HG03095 (cell line): ENCODE measurements around the gene MED9.

Experiments
- ATAC-seq: cut with Tn5 transposase; IDR thresholded peaks from one replicate; pipeline ENCODE4 v1.9.1; 2021; ENCODE audit warnings: moderate library complexity; ENCODE audit not compliant: unreplicated experiment

Gene MED9

DNA sequence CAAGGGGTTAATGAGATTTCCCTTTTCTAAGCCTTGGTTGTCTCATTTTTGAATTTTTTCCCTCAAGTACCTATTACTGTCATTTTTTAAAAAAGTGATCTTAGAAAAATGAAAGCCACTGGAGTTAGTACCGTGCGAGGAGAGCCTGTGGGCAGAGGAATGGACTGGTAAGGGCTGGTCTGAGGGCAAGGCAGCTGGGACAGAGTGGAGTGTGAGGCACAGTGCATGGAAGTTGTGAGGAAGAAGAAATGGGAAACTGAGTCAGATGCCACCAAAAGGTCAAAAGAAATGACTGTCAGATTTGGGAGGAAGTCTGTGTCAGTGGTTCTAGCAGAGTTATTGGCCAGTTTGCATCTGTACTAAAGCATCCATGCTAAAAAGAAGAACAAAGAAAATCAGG, 11.2 kb downstream of the MED9 start:
- no peak for ATAC-seq

DNA sequence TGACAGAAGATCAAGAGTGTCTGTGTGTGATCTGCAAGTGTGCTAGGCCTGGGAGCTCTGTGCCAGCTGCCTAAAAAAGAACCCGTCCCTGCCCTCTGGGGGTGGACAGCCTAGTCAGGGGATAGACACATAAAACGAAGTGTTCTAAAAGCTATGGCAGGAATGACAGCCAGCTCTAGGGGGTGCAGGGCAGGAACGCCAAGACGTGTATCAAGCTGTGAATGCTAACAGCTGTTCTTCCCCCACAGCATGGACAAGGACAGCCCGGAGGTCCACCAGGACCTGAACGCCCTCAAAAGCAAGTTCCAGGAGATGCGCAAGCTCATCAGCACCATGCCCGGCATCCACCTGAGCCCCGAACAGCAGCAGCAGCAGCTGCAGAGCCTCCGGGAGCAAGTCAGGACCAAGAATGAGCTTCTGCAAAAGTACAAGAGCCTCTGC, 14.3 kb downstream of the MED9 start:
- no peak for ATAC-seq

GRCh38 chr17:17491546-17491988, 14.8 kb downstream of the MED9 start:
- no peak for ATAC-seq

- no peak for ATAC-seq
Observed at GRCh38 chr17:17492085-17492484, 15.3 kb downstream of the MED9 start.

- ATAC-seq: no peak
Observed at GRCh38 chr17:17492571-17492970, 15.8 kb downstream of the MED9 start.

DNA sequence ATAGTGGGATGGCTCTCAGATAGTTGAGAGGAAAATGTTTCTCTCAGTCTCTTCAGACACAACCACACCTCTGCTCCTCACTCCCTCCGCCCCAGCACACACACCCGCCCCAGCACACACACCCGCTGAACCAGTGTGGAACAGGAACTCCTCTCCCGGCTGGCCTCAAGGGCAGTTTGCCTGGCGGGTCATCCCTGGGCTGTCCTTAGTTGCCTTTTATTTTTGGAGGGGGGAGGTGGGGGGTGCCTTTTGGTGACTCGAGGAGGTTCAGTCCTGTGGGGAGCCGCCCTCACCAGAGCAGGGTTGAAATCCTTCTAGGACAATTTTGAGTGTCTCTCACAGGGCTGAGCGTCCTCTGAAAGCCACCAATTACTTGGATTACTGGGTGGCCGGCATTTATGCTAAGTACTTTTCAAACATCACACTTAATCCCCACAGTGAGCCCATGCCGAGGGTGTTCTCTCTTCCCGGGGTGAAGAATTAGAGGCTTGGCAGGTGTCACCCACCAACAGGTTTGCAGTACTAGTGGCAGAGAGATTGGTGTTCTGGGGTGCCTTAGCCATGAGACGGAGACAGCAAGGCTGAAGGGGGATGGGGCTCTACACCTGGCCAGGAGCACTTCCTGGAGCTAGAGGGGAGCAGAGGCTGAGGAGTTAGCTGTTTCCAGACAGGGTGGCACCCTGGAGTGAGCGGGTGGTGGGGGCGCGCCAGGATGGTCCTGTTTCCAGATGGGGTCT, 16.6 kb downstream of the MED9 start:
- no peak for ATAC-seq

- ATAC-seq: no peak
Observed at GRCh38 chr17:17493986-17494466, 17.2 kb downstream of the MED9 start.

DNA sequence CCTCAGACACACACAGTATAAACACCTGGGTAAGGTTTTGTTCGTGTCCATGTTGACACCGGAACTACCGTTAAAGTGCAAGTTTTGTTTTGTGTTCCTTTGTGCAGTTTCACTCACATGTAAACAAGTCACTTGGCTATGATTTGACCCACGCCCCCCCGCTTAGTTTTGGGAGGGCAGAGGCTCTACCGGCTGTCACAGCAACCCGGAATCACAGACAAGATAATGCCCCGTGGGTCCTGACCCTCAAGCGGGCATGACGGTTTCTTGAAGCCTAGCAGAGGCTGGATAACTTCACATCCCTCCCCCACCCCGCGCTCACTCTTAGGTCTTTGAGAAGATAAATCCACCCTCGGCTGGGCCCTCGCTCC, 17.7 kb downstream of the MED9 start:
- no peak for ATAC-seq

- ATAC-seq: no peak
Observed at GRCh38 chr17:17494870-17495535, 18.2 kb downstream of the MED9 start.

- ATAC-seq: no peak
Observed at GRCh38 chr17:17495536-17496188, 18.9 kb downstream of the MED9 start.

DNA sequence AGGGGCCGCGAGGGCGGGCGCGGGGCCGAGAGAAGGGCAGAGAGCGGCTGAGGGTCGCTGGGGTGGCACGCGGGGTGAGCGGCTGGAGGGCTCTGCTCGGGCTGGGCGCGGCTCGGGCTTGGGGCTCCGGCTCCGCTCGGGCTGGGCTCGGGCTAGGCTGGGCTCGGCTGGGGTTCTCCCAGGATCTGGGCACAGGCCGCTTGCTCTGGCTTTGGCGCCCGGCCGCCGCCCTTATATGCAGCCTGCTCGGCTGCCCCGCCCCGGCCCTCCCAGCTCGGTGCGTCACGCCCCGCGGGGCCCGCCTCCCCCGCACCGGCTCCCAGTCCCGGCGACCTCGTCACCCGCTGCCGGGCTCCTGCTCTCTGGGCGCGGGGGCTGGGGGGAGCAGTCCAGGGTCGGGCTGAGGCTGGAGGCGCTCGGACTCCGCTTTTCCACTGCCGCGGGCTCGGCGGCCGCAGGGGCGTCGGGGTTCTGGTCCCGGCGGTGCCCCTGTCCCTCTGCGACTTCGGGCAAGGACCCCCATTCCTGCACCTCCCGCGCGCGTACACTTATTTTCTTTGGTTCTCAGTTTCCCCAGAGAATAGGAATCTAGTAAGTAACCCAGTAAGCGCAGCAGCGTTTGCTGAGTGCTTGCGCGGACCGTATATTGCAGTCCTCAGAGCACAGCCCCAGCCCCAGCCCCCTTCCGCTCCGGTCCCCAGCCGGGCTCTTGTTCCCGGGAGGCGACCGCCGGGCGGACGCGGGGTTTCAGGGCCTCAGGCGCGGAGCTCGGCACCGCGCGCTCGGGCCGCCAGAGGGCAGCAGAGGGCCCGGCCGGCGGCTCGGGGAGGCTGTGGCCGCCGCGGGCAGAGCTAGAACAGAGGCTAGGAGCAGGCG, 19.6 kb downstream of the MED9 start, which contains the start of gene RASD1:
Gene RASD1 (minus strand): TSS at position 207 of the 876 bp plus-strand sequence. CDS start 214 bp downstream, outside the sequence.
- ATAC-seq: peak; percentile 72

DNA sequence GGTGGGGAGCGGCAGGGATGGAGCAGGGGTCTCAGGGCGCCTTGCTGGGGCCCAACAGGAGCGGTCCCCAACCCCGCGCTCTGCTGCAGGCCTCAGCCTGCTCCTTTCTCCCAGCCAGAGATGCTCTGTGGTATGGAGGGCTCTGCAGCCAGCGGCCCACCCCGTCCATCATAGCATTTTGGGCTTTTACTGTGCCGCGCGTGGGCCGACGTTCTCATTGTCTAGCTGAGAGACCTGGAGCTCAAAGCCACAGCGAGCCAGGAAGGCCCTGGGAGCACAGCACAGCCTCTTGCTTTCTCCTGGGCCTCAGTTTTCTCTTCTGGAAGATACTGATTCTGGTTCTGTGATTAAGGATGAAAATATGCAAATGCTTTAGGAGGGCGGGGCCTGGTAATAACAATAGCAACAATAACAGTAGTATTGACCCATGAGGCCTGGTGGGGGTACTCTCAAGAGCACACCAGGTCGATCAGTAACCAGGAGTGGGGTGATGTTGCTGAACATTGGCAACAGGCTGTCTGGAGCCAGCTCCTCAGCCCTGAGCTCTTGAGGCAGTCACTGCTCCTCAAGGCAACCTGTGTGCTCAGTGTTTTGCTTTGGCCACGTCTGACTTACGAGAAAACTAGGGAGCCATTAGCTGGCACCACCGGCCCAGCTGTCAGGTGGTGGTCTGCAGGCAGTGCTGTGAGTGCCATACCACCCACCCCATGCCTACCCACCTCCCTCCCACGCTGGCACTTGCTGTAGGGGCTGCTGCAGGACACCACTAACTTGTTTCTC, 20.5 kb downstream of the MED9 start:
- no peak for ATAC-seq

- ATAC-seq: no peak
Observed at GRCh38 chr17:17497845-17498520, 21.2 kb downstream of the MED9 start.

DNA sequence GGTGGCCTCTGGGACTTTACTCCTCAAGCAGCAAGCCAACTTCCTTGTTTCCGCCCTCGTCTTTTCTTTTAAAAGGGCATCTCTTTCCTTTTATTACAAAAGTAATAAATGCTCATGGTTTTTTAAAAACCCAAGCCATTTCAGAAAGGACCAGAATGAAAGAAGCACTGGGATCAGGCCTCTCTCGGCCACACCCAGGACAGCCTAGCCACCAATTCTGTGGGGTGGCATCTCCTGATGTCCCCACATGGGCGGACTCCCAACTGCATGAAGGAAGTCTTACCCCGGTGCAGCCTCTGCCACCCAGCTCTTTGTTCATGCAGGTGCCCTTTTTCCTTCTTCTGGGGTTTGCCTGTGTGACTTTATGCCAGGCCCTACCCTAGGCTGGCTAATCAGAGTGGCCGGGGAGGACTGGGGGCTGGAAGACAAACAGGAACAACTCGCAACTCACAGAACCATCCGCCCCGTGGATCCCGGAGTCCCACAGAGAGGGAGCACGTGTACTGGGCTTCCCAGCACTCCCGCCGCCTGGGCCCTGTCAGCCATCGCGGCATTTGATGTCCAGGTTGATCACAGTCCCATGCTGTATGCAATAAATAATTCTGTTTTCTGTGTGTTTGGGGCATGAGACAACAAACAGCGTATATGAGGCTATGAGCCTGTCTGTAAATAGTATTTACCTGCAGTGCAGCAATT, 22.0 kb downstream of the MED9 start:
- ATAC-seq: no peak

DNA sequence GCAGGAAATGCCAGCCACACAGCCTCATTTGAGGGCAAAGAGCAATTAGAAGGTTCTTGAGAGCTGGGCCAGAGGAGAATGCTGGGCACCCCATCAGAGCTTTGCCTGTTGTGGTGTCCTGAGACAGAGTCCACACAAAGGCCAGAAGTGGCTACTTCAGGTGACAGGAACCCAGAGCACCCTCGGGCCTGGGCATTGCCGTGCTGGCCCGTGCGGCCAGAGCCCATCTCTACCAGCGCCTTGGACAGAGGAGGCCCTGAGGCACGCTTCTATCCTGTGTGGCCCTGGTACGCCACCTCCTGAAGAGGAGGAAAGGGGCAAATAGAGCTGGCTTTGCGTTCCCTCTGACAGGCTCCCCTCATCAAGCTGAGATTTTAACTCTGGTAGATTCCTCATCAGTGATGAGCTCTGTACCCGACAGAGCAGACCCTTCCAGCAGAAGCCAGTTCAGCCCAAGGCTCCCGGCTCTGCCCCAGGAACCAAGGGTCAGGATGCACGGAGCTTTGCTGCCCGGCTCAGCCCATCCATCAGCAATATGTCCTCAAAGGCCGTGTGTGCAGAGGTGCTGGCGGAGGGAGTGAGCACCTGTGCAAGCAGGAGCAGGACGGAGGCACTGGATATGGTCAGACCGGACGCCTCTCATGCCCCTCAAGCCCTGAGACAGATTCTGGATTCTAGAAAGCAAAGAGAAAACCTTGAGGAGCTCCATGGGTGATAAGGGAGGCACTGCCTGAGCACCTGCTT, 22.8 kb downstream of the MED9 start:
- no peak for ATAC-seq

DNA sequence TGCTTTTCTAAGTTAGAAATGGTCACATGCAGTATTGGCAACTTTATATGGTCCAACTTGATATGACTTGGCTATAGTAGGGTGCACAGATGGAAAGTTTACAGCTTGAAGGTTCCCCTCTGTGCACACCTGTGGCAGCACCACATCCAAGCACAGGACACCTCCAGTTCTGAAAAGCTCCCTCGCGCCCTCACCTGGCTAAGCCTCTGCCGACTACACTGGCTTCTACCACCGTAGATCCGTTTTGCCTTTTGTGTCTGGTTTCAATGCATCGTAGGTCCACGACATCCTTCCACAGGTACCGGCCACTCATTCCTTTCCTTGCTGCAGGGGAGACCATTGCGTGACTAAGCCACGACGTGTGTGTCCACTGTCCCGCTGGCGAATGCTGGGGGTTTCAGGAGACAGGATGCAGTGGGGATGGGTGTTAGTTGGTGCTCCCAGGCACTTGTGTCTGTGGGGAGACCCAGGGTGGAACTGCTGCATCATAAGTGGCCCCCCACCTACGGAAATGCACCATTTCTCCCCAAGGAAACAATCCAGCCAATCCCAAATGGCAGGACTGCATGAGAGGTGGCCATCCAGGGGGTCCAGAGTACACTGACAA, 24.3 kb downstream of the MED9 start:
- no peak for ATAC-seq

DNA sequence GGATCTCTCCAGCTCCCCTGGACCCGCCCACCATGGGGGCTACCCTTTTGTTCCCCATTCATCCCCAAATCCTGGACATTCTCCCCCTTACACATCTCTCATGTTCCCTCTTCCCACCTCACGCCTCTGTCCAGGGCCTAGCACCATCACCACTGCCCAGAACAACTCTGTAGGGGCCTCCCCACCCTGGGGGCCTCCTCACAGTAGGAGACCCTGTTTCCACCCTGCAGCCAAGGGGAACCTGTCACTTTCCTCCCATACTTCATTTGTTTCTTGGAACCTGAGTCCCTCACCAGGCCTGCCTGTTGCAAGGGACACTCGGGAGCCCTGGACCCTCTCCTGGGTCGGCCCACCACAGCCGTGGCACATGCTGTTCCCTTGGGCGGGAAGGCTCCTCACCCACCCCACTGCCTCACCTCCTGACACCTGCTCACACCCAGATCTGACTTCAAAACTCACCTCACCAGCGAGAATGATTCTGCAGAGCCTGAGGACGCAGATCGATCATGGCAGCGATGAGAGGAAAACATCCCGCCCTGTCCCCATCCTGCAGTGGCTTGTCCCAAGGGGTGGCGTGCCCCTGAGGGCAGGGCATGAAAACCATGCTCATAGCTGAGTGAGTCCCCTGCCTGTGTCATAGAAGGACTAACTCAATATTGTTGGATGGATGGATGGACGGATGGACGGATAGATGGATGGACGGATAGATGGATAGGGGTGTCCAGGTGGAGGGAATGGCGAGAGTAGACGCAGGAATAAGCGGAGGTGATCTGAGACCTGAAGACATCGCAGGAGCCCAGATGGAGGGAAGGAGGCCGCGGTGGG, 26.2 kb downstream of the MED9 start:
- no peak for ATAC-seq
